Testis (tissue), 3 donors: ENCODE measurements around the gene ALDH2. TPM values are rescaled to one million over a fixed set of nuclear protein-coding genes. Genes with fewer than 3 reads are reported as not detected.

Experiments
- DNase-seq: peaks from one replicate; pipeline ENCODE4 v3.0.0-alpha.2; 2019
- H3K27ac ChIP-seq, 2 donors: fragments of 200-600 bp; sonication (generic); one replicate each; pipeline ENCODE4 v1.5.1; 2019
- H3K27me3 ChIP-seq: fragments of 200-600 bp; sonication (generic); one replicate; pipeline ENCODE4 v1.5.1; 2019
- H3K36me3 ChIP-seq: fragments of 200-600 bp; sonication (generic); one replicate; pipeline ENCODE4 v1.5.1; 2017; ENCODE audit warnings: low read depth; ENCODE audit errors: missing control alignments
- H3K4me1 ChIP-seq: fragments of 200-600 bp; sonication (generic); one replicate; pipeline ENCODE4 v1.5.1; 2019
- H3K4me3 ChIP-seq, 2 donors: fragments of 200-600 bp; sonication (generic); one replicate each; pipeline ENCODE4 v1.5.1; 2017 to 2019
- H3K9me3 ChIP-seq: fragments of 200-600 bp; sonication (generic); one replicate; pipeline ENCODE4 v1.5.1; 2017
- POLR2A ChIP-seq: fragments of 450-650 bp; IDR thresholded peaks from one replicate; pipeline ENCODE4 v1.6.1; 2017; ENCODE audit warnings: antibody characterized with exemption, mild to moderate bottlenecking, moderate library complexity
- WGBS, 2 donors: methylation state at CpG; one replicate each; pipeline ENCODE4 v1.1.5; 2018; 5-methylcytosine and 5-hydroxymethylcytosine counted together
- intact Hi-C: fragments of 100-400 bp; cut with DNase I; formaldehyde crosslinking; loops from one replicate; pipeline ENCODE4 v1.15.1; 2023; ENCODE audit warnings: low total_unique reads
- polyA plus RNA-seq: library from polyadenylated mRNA; stranded (reverse); fragments of 350-450 nt; fragmentation: Illumina TruSeq; extraction: RNeasy Lipid Tissue Mini Kit (QIAGEN cat#74804); gene quantifications from one replicate; pipeline ENCODE4 v1.2.3, GENCODE V29; 2014; ENCODE audit warnings: low read depth, low replicate concordance; ENCODE audit not compliant: insufficient read depth
- total RNA-seq, 2 donors: library from RNA; depleted of rRNA; stranded (reverse); fragments of >200 nt; gene quantifications; one replicate each; pipeline ENCODE4 v1.2.3, GENCODE V29; 2016
- TF ChIP-seq, protein P1 (sequence below), 3 experiments: fragments of 450-650 bp in 2 of 3; fragments of 200-600 bp in 1 of 3; sonication (generic) in 1 of 3; IDR thresholded peaks; one replicate each; pipeline ENCODE4 v1.5.1; 2016 to 2019; ENCODE audit warnings: antibody characterized with exemption in 3 of 3, mild to moderate bottlenecking in 2 of 3, moderate library complexity in 1 of 3

Gene ALDH2
- total and polyA plus RNA-seq, 3 donors from 2014 or later = 58.4 to 96.4 (median 76.6) TPM

DNA sequence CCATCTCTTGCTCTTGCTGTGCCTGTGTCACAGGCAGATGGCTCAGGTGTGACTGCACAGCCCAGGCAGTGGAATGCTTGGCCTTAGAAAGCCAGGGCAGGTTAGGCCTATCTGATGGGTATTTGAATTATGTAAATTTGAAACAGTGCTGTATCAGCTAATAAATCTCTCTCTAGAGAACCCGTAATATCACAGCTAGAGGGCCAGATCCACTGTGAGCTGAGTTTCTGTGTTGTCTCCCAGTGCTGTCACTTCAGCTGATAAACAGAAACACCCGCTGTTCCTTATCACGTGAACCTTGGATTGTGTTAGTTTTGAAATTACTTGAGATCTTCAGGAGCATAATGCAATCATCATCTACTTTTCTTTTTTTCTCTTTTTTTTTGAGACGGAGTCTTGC is 21.5 kb upstream of the ALDH2 start:
- Histone ChIP-seq H3K27ac (no peak overlapping the region), H3K36me3 (no peaks in the 10 kb centered on the region)
- intact Hi-C loops = no loop called here

DNA sequence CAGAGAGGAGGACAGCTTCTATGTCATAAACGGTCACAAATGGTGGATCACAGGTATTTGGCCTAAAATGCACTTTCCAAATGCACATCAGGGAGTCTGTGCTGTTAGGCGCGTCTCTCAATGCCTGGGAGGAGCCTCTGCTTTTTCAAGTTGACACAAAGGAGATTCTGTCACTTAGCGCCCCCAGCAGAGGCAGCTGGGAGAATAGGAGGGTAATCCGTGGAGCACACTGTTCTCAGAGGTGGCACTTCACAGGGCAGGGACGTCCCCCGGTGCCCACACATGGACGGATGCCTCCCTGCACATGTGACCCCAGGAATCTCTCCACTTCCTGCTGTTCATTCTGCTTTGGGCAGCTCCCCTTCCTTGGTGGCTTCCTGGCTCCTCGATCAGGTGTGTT is 19.4 kb upstream of the ALDH2 start:
- no peaks in the 10 kb centered on the region for H3K9me3 ChIP-seq
- no peaks in the 10 kb centered on the region for H3K4me1 ChIP-seq
- TF ChIP-seq POLR2A = no peak
- TF ChIP-seq, protein P1, sequence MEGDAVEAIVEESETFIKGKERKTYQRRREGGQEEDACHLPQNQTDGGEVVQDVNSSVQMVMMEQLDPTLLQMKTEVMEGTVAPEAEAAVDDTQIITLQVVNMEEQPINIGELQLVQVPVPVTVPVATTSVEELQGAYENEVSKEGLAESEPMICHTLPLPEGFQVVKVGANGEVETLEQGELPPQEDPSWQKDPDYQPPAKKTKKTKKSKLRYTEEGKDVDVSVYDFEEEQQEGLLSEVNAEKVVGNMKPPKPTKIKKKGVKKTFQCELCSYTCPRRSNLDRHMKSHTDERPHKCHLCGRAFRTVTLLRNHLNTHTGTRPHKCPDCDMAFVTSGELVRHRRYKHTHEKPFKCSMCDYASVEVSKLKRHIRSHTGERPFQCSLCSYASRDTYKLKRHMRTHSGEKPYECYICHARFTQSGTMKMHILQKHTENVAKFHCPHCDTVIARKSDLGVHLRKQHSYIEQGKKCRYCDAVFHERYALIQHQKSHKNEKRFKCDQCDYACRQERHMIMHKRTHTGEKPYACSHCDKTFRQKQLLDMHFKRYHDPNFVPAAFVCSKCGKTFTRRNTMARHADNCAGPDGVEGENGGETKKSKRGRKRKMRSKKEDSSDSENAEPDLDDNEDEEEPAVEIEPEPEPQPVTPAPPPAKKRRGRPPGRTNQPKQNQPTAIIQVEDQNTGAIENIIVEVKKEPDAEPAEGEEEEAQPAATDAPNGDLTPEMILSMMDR (IDR thresholded peaks at IDR 0.05) = no peak
- intact Hi-C loops = no loop called here
- no peaks in the 10 kb centered on the region for H3K36me3 ChIP-seq
- 76 to 93% methylated on average over 8 to 9 of the region's 9 CpGs for WGBS, 2 donors
- peak; percentile 37 for DNase-seq
- H3K27me3 ChIP-seq = no peaks in the 10 kb centered on the region
- H3K27ac ChIP-seq = no peak overlapping the region
- H3K4me3 ChIP-seq = no peak overlapping the region

More for the DNA sequence above, 21.5 kb upstream of the ALDH2 start:
- DNase-seq = no peak
- Histone ChIP-seq H3K4me1 (peaks cover 10% of the 10 kb centered on the region), H3K4me3 (no peak overlapping the region), H3K27me3 (no peaks in the 10 kb centered on the region), H3K9me3 (no peaks in the 10 kb centered on the region)
- no peak for TF ChIP-seq POLR2A
- TF ChIP-seq, protein P1 (IDR thresholded peaks at IDR 0.05) = no peak
- WGBS, 2 donors = 57 to 85% methylated on average over 4 of the region's 4 CpGs

DNA sequence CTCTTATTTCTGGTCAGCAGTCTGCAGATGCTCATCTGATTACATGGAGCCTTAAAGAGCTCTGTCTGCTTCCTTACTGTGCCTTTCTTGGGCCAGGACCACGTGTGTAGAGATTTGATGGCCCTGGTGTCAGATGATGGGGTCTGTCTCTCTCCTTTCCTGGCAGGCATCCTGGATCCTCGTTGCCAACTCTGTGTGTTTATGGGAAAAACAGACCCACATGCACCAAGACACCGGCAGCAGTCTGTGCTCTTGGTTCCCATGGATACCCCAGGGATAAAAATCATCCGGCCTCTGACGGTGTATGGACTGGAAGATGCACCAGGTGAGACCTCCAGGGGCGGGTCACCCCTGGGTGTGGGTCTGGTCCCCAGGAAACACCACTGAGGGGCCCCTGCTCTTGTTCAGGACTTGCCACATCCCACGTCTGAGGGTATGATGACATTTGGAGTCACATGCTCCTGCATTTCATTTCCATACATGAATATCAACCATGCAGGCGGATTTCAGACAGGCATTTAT is 18.5 kb upstream of the ALDH2 start:
- no peak for TF ChIP-seq POLR2A
- TF ChIP-seq, protein P1 (IDR thresholded peaks at IDR 0.05) = no peak
- 67 to 69% methylated on average over 8 of the region's 8 CpGs for WGBS, 2 donors
- no peaks in the 10 kb centered on the region for H3K36me3 ChIP-seq
- H3K4me1 ChIP-seq = peaks cover 3% of the 10 kb centered on the region
- no peak overlapping the region for H3K27ac ChIP-seq
- no peaks in the 10 kb centered on the region for H3K9me3 ChIP-seq
- H3K4me3 ChIP-seq = no peak overlapping the region
- H3K27me3 ChIP-seq = no peaks in the 10 kb centered on the region
- DNase-seq = no peak
- intact Hi-C loops = no loop called here

DNA sequence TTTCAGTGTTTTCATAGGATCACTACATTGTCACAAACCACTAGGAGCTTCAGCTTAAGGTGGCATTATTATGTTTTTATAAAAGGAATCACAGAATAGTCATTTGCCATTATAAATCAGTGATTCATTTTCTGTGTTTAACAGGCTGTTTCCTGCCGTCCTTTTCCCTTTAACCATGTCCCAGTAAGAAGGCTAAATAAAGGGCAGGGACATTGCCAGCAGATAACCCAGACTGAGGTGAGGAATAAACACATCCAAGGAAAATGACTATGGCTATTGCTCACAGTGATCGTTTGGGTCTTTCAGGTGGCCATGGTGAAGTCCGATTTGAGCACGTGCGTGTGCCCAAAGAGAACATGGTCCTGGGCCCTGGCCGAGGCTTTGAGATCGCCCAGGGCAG is 17.9 kb upstream of the ALDH2 start:
- DNase-seq = no peak
- TF ChIP-seq, protein P1 (IDR thresholded peaks at IDR 0.05) = no peak
- no peak for TF ChIP-seq POLR2A
- peaks cover 10% of the 10 kb centered on the region for H3K4me1 ChIP-seq
- H3K27me3 ChIP-seq = no peaks in the 10 kb centered on the region
- intact Hi-C loops = no loop called here
- WGBS, 2 donors = 88 to 91% methylated on average over 7 of the region's 7 CpGs
- H3K4me3 ChIP-seq = no peak overlapping the region
- H3K36me3 ChIP-seq = no peaks in the 10 kb centered on the region
- no peak overlapping the region for H3K27ac ChIP-seq
- no peaks in the 10 kb centered on the region for H3K9me3 ChIP-seq

DNA sequence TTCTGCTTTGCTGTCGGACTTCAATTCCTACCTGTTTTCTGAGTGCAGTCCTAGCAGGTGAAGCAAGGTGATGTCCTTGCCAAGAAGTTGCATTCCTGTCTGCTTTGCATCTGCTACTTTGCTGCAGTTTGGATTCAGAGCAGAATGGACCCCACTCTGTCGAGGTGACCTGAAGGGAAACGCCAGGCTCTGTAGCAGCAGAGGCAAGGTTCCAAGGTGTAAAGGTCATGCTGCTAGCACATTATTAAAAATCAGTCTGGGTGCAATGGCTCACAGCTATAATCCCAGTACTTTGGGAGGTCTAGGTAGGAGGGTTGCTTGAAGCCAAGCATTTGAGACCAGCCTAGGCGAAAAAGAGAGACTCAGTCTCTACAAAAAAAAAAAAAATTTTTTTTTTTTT is 17.3 kb upstream of the ALDH2 start:
- H3K27ac ChIP-seq = no peak overlapping the region

More for the DNA sequence above, 17.3 kb upstream of the ALDH2 start:
- 85 to 93% methylated on average over 3 to 4 of the region's 4 CpGs for WGBS, 2 donors
- Histone ChIP-seq H3K27me3 (no peaks in the 10 kb centered on the region), H3K4me3 (no peak overlapping the region), H3K36me3 (no peaks in the 10 kb centered on the region), H3K4me1 (peaks cover 15% of the 10 kb centered on the region), H3K9me3 (no peaks in the 10 kb centered on the region)
- intact Hi-C loops = no loop called here
- no peak for DNase-seq
- no peak for TF ChIP-seq POLR2A
- TF ChIP-seq, protein P1 (IDR thresholded peaks at IDR 0.05) = no peak
